GM12801 (cell line): ENCODE measurements around the gene VLDLR.

Experiments
- TF ChIP-seq, protein P1 (sequence below): IDR thresholded peaks from one replicate; pipeline ENCODE4 v1.5.1; 2011; ENCODE audit warnings: control low read depth; ENCODE audit not compliant: insufficient read length; ENCODE audit errors: extremely low read depth

The VLDLR gene

DNA sequence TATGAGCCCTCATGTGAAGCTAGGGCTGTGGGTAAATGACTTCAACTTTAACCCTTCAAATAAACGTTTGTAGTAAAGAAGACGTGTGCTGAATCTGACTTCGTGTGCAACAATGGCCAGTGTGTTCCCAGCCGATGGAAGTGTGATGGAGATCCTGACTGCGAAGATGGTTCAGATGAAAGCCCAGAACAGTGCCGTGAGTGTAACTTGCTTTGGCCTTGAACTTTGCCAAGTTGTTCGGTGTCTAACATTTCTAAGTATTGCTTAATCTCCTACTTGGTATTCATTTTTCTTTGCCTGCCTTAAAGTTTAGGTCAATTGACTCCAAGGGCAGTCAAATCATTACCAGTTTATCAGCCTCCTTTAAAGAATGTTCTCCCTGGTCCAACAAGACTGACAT, 18.2 kb downstream of the VLDLR start:
- TF ChIP-seq, protein P1, sequence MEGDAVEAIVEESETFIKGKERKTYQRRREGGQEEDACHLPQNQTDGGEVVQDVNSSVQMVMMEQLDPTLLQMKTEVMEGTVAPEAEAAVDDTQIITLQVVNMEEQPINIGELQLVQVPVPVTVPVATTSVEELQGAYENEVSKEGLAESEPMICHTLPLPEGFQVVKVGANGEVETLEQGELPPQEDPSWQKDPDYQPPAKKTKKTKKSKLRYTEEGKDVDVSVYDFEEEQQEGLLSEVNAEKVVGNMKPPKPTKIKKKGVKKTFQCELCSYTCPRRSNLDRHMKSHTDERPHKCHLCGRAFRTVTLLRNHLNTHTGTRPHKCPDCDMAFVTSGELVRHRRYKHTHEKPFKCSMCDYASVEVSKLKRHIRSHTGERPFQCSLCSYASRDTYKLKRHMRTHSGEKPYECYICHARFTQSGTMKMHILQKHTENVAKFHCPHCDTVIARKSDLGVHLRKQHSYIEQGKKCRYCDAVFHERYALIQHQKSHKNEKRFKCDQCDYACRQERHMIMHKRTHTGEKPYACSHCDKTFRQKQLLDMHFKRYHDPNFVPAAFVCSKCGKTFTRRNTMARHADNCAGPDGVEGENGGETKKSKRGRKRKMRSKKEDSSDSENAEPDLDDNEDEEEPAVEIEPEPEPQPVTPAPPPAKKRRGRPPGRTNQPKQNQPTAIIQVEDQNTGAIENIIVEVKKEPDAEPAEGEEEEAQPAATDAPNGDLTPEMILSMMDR = no peak

- TF ChIP-seq, protein P1 = no peak
These were observed 19.0 kb downstream of the VLDLR start for GRCh38 chr9:2640570-2640969.

DNA sequence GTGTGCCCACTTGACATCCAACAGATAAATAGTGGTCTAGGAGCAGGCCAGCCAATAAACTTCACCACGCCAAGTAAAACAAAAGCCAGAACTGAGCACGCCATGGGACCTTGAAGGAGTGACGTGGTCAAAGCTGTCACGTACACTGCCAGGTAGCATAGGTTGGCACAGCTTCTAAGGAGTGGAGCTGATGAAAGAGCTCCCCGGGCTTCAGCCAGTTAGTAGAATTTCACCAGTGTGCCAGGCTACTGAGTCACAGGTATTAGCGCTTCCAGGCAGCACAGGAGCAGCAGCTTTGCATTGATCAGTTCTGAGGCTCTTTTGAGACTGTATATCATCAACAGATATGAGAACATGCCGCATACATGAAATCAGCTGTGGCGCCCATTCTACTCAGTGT, 19.4 kb downstream of the VLDLR start:
- TF ChIP-seq, protein P1 = no peak

DNA sequence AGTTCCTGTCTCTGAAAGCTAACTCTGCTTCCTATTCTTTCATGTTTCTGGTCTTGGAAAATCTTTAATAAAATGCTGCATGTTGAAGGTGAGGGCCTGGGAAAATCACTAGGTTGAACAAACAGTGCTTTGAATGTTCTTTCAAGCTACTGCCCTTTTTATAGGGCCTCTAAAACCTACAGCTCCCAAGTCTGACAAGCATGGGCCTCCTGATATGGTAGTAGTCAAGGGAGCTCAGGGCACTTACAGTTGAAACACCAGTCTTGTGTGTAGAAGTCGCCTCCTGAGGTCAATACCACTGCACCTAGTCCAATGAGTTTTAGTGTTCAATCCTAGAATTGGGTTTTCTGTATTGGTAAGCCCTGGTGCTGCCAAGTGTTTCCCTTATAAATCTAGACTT, 20.5 kb downstream of the VLDLR start:
- TF ChIP-seq, protein P1 = no peak

DNA sequence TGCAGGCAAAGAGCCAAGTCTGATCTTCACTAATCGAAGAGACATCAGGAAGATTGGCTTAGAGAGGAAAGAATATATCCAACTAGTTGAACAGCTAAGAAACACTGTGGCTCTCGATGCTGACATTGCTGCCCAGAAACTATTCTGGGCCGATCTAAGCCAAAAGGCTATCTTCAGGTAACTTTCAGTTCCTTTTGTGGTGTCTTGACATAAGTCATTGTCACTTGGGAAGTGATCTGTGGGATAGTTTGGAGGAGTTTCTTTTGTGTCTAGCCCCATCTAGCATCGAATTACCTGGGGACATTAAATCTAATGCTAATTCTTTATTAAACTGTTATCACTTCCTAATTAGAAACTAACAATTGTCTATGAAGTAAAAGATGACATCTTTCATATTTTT, 24.0 kb downstream of the VLDLR start:
- TF ChIP-seq, protein P1 = no peak

DNA sequence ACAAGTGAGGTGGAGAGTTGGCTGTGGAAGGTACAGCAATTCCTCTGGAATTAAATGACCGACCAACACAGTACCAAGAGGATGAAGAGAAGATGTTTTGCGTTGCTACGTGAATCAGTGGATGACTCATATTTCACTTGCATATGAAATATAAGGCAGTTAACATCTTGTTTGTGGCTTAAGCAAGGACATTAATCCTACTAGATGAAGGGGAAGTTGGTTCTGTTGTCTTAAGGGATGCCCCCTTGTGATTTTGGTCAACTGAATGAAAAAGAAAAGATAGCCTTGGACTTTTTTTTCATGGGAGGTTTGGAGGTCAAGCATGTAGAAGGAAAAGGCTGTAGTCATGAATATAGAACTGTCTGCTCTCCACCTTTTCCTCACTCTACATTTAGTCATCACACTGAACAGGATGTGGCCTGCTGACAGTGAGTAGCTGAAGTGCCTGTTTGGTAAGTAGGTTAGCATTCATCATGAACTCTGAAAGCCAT, 33.9 kb downstream of the VLDLR start:
- TF ChIP-seq, protein P1 = no peak

- TF ChIP-seq, protein P1 = no peak
These were observed 35.8 kb downstream of the VLDLR start for GRCh38 chr9:2657427-2657826.

- TF ChIP-seq, protein P1 = no peak
These were observed 40.9 kb downstream of the VLDLR start for GRCh38 chr9:2662496-2662895.
